ENCODE results near the gene DLL3. TPM values are rescaled to one million over a fixed set of nuclear protein-coding genes. Genes with fewer than 3 reads are reported as not detected.

The DLL3 gene
- total RNA-seq, 1 experiment from 2014 or later = 0.17 TPM

DNA sequence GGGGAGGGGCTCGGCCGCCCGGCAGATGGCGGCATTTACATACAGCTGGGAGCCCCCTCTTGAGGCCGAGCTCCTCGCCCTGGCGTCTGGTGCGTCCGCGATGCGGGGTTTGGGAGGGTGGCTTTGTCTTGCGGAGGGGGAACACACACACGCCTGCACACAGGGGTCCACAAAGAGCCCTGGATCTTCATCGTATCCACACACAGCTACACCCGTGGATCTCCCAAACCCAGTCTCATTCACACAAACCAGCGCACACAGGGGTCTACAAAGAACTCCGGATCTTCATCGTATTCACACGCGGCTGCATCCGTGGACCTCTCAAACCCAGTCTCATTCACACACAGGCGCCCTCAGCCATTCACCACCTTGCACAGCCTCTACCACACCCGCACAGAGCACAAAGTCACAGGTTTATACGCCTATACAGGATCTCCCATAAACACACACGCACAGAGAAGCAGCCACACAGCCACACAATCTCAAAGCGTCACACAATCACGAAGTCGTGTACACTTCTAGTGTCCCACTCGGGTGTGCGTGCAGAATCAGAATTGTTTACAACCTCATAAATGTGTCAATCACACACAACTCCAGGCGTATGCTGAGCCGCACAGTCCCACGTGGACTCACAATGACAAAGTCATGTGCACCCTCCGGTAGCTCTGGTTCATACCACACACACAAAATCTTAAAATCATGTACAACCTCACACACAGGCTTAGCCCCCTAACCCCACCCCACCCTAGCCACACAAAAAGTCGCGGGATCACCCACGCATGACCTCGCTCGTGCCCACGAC is 550 bp upstream of the DLL3 start:
- H4K20me1 ChIP-seq (ENCODE audit: insufficient read depth) = no peaks in the 10 kb centered on the region
- DNase-seq (ENCODE audit: low read depth, low spot score) (no peak), ATAC-seq (no peak)
- POLR2A ChIA-PET = no interaction called here
- H3K4me3 ChIP-seq (replicated peaks in 1 of 2; ENCODE audit: low read depth in 1 of 2, low read length in 2 of 2) = no peak overlapping the region
- H3K9ac ChIP-seq (ENCODE audit: low read length) = no peak overlapping the region
- RAD21 ChIA-PET (ENCODE audit: low non-redundant PET in 1 of 2, low total read pairs in 2 of 2, uncharacterized antibody in 2 of 2, unreplicated experiment in 2 of 2) = no interaction called here
- no peak overlapping the region for H3K4me2 ChIP-seq (ENCODE audit: low read length)
- H3K27me3 ChIP-seq (ENCODE audit: insufficient read depth, low read length) = no peaks in the 10 kb centered on the region
- H3K9me3 ChIP-seq (ENCODE audit: control insufficient read depth in 1 of 2, insufficient read depth in 1 of 2, low read depth in 1 of 2, low read length in 2 of 2) = no peaks in the 10 kb centered on the region
- H2AFZ ChIP-seq (ENCODE audit: low read depth, low read length, poor library complexity, severe bottlenecking) = no peak overlapping the region
- peaks cover 0 to 5% of the 10 kb centered on the region in 2 experiments; a peak in 2 of 4 replicates for H3K4me1 ChIP-seq (ENCODE audit: control insufficient read depth in 1 of 2, insufficient read depth in 2 of 2, low read length in 2 of 2)
- H3K36me3 ChIP-seq (ENCODE audit: control insufficient read depth in 1 of 2, insufficient read depth in 2 of 2, low read length in 2 of 2) = no peaks in the 10 kb centered on the region
- CTCF ChIA-PET = no interaction called here
- H3K27ac ChIP-seq (ENCODE audit: low read depth, low read length) = no peak overlapping the region
- H3K9me2 ChIP-seq (ENCODE audit: insufficient read depth) = no peaks in the 10 kb centered on the region
- no peak for TF ChIP-seq SIN3A (IDR thresholded peaks at IDR 0.05; ENCODE audit: low read depth)
- BruUV-seq (replicated peaks) = no TSS peak
- H3K79me2 ChIP-seq (ENCODE audit: insufficient read depth, low read length) = no peaks in the 10 kb centered on the region
- intact Hi-C loops (cut with micrococcal nuclease) = no loop called here

DNA sequence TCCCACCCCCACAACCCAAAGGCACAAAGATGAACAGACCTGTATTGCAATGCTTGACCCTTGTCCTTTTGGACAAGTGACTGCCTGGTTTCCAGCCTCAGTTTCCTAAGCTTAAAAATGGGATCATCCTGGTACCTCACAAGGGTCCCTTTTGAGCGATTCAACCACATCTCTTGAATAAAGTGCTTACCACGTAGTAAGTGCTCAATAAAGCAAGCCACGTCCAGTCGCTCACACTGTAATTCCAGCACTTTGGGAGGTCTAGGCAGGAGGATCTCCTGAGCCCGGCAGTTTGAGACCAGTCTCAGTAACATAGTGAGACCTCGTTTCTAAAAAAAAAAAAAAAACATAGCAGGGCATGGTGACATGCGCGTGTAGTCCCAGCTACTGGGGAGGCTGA is 1.2 kb downstream of the DLL3 start:
- Histone ChIP-seq H4K20me1 (ENCODE audit: insufficient read depth) (no peaks in the 10 kb centered on the region), H3K79me2 (ENCODE audit: insufficient read depth, low read length) (no peaks in the 10 kb centered on the region), H3K36me3 (ENCODE audit: control insufficient read depth in 1 of 2, insufficient read depth in 2 of 2, low read length in 2 of 2) (no peaks in the 10 kb centered on the region), H3K4me1 (ENCODE audit: control insufficient read depth in 1 of 2, insufficient read depth in 2 of 2, low read length in 2 of 2) (peaks cover 0 to 4% of the 10 kb centered on the region in 2 experiments; a peak in 1 of 4 replicates), H2AFZ (ENCODE audit: low read depth, low read length, poor library complexity, severe bottlenecking) (no peak overlapping the region), H3K4me2 (ENCODE audit: low read length) (no peak overlapping the region), H3K9me2 (ENCODE audit: insufficient read depth) (no peaks in the 10 kb centered on the region), H3K9me3 (ENCODE audit: control insufficient read depth in 1 of 2, insufficient read depth in 1 of 2, low read depth in 1 of 2, low read length in 2 of 2) (no peaks in the 10 kb centered on the region), H3K27ac (ENCODE audit: low read depth, low read length) (no peak overlapping the region), H3K9ac (ENCODE audit: low read length) (no peak overlapping the region), H3K4me3 (replicated peaks in 1 of 2; ENCODE audit: low read depth in 1 of 2, low read length in 2 of 2) (no peak overlapping the region), H3K27me3 (ENCODE audit: insufficient read depth, low read length) (no peaks in the 10 kb centered on the region)
- ChIA-PET POLR2A (no interaction called here), CTCF (no interaction called here), RAD21 (ENCODE audit: low non-redundant PET in 1 of 2, low total read pairs in 2 of 2, uncharacterized antibody in 2 of 2, unreplicated experiment in 2 of 2) (no interaction called here)
- no peak for DNase-seq (ENCODE audit: low read depth, low spot score)
- ATAC-seq = no peak
- intact Hi-C loops (cut with micrococcal nuclease) = no loop called here
- no TSS peak for BruUV-seq (replicated peaks)
- TF ChIP-seq CEBPB (IDR thresholded peaks at IDR 0.05; ENCODE audit: low read depth) (no peak), ZFX (IDR thresholded peaks at IDR 0.05) (no peak), ZNF274 (IDR thresholded peaks at IDR 0.05; ENCODE audit: low read depth, low read length) (no peak), RAD21 (IDR thresholded peaks at IDR 0.05; ENCODE audit: low read depth) (no peak), ELF1 (IDR thresholded peaks at IDR 0.05; ENCODE audit: borderline replicate concordance, low read depth) (no peak), SP1 (IDR thresholded peaks at IDR 0.05; ENCODE audit: low read depth) (no peak), YY1 (IDR thresholded peaks at IDR 0.05; ENCODE audit: extremely low read depth, insufficient replicate concordance, low read depth, low read length) (no peak), POLR2AphosphoS5 (IDR thresholded peaks at IDR 0.05; ENCODE audit: low read depth, low read length) (no peak), TCF7L2 (IDR thresholded peaks at IDR 0.05; ENCODE audit: borderline replicate concordance, extremely low read depth, insufficient read depth, insufficient read length) (no peak)
- TF ChIP-seq, protein P1, sequence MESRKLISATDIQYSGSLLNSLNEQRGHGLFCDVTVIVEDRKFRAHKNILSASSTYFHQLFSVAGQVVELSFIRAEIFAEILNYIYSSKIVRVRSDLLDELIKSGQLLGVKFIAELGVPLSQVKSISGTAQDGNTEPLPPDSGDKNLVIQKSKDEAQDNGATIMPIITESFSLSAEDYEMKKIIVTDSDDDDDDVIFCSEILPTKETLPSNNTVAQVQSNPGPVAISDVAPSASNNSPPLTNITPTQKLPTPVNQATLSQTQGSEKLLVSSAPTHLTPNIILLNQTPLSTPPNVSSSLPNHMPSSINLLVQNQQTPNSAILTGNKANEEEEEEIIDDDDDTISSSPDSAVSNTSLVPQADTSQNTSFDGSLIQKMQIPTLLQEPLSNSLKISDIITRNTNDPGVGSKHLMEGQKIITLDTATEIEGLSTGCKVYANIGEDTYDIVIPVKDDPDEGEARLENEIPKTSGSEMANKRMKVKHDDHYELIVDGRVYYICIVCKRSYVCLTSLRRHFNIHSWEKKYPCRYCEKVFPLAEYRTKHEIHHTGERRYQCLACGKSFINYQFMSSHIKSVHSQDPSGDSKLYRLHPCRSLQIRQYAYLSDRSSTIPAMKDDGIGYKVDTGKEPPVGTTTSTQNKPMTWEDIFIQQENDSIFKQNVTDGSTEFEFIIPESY (IDR thresholded peaks at IDR 0.05; ENCODE audit: extremely low read depth, insufficient replicate concordance, low read length) = no peak
- TF ChIP-seq, protein P2, sequence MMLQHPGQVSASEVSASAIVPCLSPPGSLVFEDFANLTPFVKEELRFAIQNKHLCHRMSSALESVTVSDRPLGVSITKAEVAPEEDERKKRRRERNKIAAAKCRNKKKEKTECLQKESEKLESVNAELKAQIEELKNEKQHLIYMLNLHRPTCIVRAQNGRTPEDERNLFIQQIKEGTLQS (IDR thresholded peaks at IDR 0.05) = no peak
- TF ChIP-seq, protein P3, sequence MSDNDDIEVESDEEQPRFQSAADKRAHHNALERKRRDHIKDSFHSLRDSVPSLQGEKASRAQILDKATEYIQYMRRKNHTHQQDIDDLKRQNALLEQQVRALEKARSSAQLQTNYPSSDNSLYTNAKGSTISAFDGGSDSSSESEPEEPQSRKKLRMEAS (IDR thresholded peaks at IDR 0.05) = no peak
- TF ChIP-seq, protein P4, sequence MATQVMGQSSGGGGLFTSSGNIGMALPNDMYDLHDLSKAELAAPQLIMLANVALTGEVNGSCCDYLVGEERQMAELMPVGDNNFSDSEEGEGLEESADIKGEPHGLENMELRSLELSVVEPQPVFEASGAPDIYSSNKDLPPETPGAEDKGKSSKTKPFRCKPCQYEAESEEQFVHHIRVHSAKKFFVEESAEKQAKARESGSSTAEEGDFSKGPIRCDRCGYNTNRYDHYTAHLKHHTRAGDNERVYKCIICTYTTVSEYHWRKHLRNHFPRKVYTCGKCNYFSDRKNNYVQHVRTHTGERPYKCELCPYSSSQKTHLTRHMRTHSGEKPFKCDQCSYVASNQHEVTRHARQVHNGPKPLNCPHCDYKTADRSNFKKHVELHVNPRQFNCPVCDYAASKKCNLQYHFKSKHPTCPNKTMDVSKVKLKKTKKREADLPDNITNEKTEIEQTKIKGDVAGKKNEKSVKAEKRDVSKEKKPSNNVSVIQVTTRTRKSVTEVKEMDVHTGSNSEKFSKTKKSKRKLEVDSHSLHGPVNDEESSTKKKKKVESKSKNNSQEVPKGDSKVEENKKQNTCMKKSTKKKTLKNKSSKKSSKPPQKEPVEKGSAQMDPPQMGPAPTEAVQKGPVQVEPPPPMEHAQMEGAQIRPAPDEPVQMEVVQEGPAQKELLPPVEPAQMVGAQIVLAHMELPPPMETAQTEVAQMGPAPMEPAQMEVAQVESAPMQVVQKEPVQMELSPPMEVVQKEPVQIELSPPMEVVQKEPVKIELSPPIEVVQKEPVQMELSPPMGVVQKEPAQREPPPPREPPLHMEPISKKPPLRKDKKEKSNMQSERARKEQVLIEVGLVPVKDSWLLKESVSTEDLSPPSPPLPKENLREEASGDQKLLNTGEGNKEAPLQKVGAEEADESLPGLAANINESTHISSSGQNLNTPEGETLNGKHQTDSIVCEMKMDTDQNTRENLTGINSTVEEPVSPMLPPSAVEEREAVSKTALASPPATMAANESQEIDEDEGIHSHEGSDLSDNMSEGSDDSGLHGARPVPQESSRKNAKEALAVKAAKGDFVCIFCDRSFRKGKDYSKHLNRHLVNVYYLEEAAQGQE (IDR thresholded peaks at IDR 0.05; ENCODE audit: low read depth) = no peak

Data from HCT116 (cell line).